ENCODE measurements around the gene BGLAP.
"Not testable (repeated sequence)": the region's sequence is repeated elsewhere in the genome, so short reads cannot be mapped to it uniquely, and the experiment has no call there.

BGLAP gene

DNA sequence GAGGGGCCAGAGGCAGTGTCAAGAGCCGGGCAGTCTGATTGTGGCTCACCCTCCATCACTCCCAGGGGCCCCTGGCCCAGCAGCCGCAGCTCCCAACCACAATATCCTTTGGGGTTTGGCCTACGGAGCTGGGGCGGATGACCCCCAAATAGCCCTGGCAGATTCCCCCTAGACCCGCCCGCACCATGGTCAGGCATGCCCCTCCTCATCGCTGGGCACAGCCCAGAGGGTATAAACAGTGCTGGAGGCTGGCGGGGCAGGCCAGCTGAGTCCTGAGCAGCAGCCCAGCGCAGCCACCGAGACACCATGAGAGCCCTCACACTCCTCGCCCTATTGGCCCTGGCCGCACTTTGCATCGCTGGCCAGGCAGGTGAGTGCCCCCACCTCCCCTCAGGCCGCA lies at the start of gene BGLAP:
BGLAP (plus strand) TSS at position 259 of the 400 bp plus-strand sequence; CDS start at position 307, 48 bp downstream.
- no peak for DNase-seq

DNA sequence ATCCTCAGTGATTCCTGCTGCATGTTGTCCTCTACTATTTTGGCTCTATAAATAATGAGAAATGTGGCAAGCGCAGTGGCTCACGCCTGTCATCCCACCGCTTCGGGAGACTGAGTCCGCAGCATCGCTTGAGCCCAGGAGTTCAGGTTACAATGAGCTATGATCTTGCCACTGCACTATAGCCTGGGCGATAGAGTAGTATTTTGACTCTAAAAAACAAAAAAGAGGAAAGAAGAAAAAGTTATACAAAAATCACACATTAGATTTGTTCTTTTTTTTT lies 48.8 kb upstream of the BGLAP start:
- no peak for DNase-seq

DNA sequence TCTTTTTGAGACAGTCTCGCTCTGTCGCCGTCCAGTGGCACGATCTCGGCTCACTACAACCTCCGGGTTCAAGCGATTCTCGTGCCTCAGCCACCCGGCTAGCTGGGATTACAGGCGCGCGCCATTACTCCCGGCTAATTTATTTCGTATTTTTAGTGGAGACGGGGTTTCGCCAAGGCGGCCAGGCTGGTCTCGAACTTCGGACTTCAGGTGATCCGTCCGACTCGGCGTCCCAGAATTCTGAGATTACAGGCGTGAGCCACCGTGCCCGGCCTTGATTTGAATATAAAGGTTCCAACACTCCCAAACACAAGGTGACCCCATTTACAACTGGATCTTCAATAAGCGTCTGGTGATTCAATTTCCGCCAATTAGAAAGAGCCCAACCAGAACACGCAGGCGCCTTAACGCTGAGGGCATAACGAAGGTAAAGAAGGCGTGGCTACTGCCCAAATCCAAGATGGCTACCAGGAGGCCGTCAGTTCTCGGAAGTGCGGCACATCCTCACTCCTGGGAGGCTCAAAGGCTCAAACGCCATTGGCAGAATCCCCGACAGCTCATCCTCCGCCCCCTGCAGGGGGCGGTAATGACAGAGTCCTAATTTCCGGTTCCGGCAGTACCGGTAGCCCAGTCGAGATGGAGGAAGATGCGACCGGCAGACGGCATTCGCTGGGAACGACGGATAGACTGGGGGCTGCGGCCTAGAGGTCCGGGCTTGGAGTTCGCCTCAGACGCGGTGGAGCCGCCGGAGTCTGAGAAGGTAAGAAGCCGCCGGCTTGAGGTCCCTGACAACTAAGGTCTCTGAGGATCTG lies 48.3 kb upstream of the BGLAP start, which contains the start of gene SLC25A44:
SLC25A44 (plus strand) TSS at position 617 of the 812 bp plus-strand sequence. CDS start 5,744 bp downstream, outside the sequence.
- peak; percentile 97 for DNase-seq

DNA sequence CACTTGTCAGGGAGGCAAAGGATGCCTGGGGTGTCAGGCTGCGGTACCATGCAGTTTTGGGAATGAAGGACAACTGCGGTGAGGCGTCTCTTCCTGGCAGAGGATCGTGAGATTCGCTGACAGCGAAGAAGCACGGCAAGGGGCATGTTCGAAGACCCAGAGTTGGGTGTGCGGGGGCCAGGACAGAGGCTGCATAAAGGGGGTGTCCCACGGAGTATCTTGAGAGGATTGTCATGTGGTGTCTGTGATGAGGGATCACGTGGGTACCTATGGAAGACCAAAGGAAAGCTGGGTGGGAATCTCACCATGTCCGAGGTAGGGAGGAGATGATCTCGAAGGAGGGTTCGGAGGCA lies 47.7 kb upstream of the BGLAP start:
- DNase-seq: no peak

DNA sequence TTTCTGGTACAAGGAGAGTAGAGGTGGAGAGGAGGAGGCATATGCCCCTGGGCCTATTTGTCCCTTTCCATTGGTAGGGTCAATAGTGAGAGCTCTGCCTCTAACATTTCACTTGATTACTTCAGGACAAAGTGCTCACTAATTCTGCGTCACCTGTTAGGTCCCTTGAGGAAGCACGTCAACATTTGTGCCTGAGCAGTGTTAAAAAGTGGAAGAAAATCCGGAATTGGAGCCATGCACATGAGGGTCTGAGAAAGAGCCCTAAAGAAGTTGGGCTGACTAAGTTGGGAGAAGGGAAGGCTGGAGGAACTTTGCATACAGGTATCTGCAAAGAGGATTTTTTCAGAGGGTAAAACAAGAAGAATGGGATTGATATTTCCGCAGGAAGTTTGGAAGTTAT lies 46.1 kb upstream of the BGLAP start:
- DNase-seq: no peak

DNA sequence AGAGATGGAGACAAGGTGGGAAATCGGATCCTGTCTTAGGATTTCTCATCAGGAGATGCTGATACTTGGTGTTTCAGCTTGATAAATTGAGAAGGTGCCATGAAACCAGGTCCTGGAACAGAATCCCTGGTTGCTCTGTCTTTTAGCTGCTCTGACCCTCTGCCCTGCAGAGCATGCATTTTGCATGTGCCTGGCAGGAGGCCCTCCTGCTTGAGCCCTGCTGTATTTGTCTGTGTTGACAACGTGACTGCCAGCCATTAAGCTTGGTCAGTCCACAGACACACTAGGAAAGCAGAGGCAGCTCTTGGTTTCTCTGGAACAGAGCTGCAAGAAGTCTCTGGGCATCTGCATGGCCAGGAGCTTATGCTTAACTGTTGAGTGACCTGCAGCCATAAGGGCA lies 45.5 kb upstream of the BGLAP start:
- DNase-seq: no peak

DNA sequence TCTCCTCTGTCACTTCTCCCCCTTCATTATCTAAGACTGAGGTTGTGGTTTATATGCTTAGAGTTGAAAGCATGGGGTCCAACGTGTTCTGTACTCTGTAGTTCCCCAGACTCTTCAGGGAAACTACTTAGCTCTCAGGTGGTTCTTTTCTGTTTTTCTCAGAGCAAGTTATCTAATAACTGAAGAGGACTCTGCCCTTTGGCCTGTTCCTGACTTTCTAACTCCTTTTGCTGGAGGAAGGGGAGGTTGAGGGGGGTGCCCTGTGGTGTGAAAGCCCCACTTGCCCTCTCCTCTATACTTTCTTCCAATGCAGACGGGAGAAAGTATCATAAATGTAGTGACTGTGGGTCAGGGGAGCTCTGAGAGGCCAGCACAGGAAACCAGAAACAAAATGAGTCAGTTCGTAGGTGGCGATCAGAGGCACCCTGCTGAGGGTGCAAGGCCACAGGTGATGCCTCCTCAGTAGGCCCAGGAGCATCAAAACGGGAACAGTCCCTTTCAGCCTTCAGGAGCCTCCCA lies 43.1 kb upstream of the BGLAP start:
- no peak for DNase-seq

DNA sequence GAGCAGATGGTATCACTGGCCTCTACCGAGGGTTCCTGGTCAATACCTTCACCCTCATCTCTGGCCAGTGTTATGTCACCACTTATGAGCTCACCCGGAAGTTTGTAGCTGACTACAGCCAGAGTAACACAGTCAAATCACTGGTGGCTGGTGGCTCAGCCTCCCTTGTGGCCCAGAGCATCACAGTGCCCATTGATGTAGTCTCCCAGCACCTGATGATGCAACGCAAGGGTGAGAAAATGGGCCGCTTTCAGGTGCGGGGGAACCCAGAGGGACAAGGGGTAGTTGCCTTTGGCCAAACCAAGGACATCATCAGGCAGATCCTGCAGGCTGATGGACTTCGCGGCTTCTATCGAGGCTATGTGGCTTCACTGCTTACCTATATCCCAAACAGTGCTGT lies 41.9 kb upstream of the BGLAP start:
- DNase-seq: no peak

DNA sequence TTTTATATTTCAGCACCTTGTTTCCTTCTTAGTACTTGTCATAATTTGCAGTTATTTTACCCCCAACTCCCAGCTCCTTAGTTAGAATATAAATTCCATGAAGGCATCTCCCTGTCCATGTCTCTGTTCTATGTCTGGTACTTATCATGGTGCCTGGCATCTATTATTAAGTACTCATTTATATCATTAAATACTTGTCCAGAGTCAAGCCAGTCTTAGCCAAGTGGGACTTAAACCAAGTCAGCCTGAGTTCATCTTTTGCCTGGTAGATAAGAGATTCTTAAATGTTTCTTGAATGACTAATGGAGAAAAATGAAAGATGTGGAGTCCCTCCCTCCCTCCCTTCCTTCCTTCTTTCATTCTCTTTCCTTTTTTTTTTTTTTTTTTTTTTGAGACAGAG lies 38.7 kb upstream of the BGLAP start:
- no peak for DNase-seq

DNA sequence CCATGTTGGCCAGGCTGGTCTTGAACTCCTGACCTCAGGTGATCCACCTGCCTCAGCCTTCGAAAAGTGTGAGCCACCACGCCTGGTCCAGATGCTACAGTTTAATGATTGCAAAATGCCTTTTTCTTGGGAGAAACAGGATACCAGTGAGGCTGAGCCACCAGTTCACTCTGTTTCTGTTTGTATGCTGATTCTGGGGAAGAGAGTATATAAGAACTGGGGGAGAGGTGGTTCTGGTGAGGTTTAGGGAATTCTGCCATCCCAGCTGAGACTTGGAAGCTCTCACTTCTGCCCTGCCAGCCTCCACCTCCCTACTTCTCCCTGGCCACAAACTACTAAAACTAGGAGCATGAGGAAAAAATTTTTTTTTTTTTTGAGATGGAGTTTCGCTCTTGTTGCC lies 37.3 kb upstream of the BGLAP start:
- no peak for DNase-seq

DNA sequence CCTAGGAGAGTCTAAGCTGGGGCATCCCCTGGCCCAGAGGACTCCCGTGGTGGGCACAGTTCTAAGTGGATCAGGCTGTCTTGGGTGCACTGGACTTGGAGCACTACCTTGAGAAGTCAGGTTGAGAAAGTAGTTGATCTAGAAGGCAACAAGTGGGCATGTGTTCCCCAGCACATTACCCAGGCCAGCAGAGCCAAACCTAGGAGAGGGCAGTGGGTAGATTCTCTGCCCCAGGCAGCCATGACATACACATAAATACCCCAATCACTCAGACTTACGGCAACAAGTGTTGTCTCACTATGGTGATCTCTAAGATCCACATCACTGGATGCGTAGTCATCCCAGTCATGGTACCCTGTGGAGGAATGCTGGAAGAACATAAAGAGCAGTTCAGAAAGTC lies 30.7 kb upstream of the BGLAP start:
- no peak for DNase-seq

DNA sequence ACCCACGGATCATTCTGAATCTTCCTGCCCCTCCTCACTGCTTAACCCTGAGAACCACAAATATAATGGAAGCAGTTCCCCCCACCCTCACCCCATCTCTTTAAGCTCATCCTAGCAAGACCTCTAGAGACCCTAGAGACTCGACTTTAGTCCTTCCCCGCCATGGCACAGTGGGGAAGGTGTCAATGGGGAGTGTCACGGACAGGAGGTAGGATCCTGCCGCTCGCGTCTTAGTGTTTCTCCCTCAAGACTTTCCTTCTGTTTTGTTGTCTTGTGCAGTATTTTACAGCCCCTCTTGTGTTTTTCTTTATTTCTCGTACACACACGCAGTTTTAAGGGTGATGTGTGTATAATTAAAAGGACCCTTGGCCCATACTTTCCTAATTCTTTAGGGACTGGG lies 29.9 kb upstream of the BGLAP start:
- DNase-seq: no peak

DNA sequence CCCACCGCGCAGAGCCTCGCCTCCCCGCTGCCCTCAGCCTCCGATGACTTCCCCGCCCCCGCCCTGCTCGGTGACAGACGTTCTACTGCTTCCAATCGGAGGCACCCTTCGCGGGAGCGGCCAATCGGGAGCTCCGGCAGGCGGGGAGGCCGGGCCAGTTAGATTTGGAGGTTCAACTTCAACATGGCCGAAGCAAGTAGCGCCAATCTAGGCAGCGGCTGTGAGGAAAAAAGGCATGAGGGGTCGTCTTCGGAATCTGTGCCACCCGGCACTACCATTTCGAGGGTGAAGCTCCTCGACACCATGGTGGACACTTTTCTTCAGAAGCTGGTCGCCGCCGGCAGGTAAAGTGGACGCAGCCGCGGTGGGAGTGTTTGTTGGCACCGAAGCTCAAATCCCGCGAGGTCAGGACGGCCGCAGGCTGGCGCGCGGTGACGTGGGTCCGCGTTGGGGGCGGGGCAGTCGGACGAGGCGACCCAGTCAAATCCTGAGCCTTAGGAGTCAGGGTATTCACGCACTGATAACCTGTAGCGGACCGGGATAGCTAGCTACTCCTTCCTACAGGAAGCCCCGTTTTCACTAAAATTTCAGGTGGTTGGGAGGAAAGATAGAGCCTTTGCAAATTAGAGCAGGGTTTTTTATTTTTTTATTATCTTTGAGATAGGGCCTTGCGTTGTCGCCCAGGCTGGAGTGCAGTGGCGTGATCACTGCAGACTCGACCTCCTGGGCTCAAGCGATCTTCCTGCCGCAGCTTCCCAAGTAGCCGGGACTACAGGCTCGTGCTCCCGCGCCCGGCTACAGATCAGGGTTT lies 28.9 kb upstream of the BGLAP start, which contains the start of gene PMF1:
PMF1 (plus strand) TSS at position 175 of the 811 bp plus-strand sequence; CDS start at position 184, 9 bp downstream.
- DNase-seq: peak; percentile 92

DNA sequence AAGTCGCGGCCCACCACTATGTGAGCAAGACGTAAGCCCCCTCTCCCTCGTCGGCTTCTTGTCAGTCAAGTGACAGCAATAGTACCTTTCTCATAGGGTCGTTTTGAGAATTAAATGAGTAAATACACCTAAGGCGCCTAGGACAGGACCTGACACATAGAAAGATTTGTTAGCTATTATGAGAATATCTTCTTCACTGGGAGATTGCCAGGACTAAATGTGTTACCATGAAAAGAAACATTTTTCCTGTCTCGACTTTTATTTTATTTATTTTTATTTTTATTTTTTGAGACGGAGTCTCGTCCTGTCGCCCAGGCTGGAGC lies 28.4 kb upstream of the BGLAP start:
- no peak for DNase-seq

DNA sequence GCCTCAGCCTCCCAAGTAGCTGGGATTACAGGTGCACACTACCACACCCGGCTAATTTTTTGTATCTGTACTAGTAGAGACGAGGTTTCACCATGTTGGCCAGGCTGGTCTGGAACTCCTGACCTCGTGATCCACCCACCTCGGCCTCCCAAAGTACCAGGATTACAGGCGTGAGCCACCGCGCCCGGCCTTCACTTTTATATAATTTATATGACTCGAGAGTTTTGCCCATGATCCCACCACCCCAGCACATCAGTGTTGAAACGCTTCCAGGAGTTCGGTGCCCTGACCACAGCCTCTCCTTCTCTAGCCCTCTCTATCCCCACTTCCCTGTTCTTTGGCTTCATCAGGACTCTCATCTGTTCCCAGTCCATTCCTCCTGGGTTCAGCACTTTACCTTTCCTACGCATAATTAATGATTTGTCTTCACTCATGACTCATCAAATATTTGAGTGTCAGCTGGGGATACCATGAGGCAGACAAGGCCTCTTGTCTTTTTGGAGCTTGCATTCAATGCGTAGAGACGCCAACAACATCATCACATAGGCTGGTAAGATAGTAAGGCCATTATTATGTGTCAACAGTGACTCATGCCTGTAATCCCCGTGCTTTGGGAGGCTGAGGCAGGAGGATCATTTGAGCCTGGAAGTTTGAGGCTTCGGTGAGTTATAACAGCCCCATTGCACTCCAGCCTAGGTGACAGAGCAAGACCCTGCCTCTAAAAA lies 27.8 kb upstream of the BGLAP start:
- DNase-seq: peak; percentile 10

DNA sequence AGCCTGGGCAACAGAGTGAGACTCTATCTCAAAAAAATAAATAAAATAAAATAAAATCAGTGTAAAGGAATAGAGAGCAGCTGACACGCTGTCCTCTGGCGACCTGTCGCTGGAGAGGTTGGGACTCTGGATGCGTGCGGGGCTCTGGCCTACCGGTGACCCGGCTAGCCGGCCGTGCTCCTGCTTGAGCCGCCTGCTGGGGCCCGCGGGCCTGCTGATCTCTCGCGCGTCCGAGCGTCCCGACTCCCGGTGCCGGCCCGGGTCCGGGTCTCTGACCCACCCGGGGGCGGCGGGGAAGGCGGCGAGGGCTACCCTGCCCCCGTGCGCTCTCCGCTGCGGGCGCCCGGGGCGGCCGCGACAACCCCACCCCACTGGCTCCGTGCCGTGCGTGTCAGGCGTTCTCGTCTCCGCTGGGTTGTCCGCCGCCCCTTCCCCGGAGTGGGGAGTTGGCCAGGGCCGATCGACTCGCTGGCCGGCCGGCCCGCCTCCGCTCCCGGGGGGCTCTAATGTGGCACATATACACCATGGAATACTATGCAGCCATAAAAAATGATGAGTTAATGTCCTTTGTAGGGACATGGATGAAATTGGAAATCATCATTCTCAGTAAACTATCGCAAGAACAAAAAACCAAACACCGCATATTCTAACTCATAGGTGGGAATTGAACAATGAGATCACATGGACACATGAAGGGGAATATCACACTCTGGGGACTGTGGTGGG lies 25.5 kb upstream of the BGLAP start:
- DNase-seq: not testable (repeated sequence)

DNA sequence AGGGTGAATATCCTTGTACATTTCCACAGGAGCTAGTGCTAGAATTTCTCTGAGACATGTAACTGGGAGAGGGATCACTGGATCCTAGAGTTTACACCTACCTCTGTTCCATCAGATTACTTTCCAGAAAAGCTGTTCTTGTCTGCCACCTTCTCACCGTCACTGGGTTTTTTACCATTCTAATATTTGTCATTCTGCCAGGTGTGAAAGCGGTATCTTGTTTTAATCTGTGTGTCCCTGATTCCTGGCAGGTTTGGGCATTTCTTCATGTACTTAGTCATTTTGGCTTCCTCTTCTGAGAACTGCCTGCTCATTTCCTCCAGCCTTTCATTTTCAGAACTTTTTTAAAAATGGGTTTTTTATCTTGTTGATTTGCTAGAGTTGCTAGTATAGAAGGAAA lies 24.1 kb upstream of the BGLAP start:
- DNase-seq: no peak

DNA sequence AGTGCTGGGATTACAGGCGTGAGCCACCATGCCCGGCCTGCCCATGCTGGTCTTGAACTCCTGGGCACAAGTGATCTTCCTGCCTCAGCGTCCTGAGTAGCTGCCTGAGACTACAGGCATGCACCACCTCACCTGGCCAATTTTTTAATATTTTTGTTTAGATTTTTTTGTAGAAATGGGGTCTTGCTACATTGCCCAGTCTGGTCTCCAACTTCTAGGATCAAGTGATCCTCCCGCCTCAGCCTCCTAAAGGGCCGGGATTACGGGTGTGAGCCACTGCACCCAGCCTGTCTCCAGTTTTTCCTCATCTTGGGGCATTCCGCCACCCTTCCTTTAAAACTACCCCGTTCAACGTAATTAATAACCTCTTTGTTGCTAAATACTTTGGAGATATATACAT lies 21.8 kb upstream of the BGLAP start:
- DNase-seq: no peak

DNA sequence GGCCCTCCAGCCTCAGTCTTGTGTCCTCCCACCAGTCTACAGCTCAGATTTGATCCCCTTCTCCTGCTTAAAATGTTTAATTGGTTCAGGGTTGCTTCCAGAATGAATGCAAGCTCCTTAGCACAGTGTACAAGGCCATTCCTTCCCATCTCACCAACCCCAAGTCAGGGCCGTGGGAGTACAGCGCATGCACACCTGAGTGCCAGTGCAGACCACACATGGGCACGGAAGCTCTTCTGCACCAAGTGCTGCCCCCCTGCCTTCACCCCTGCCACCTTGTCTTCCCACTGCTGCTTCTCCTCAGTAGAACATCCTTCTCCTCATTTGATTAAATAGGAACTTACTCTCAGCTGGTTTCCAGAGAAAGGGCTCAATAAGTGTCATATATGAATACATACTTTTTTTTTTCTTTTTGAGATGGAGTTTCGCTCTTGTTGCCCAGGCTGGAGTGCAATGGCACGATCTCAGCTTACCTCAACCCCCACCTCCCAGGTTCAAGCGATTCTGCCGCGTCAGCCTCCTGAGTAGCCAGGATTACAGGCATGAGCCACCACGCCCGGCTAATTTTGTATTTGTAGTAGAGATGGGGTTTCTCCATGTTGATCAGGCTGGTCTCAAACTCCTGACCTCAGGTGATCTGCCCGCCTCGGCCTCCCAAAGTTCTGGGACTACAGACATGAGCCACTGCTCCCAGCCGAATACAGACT lies 19.8 kb upstream of the BGLAP start:
- DNase-seq: no peak

DNA sequence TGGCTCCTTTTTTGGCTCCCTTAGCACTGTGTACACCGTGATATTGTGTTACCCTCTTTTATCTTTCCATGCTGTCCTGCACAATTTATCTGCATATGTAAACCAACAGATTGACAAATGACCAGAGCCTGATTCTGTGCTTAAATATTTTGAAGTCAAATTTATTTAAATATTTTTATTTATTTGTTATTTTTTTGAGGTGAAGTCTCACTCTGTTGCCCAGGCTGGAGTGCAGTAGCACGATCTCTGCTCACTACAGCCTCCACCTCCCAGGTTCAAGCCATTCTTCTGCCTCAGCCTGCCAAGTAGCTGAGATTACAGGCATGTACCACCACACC lies 16.3 kb upstream of the BGLAP start:
- DNase-seq: no peak

DNA sequence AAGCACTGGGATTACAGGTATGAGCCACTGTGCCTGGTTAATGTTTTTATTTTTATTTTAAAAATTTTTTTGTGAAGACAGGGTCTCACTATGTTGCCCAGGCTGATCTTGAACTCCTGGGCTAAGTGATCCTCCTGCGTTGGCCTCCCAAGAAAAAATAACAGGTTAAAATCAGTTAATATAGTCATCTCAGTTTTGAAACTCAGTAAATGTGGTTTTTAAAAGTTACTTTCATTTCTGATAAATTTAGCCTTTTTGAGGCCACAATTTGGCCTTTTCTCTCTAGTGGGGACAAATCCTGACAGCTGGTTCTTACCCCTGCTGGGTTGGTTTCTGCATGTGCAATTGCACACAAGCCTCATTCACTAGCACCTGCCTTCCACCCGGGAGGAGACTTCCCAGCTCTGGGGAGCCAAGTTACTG lies 15.9 kb upstream of the BGLAP start:
- no peak for DNase-seq

DNA sequence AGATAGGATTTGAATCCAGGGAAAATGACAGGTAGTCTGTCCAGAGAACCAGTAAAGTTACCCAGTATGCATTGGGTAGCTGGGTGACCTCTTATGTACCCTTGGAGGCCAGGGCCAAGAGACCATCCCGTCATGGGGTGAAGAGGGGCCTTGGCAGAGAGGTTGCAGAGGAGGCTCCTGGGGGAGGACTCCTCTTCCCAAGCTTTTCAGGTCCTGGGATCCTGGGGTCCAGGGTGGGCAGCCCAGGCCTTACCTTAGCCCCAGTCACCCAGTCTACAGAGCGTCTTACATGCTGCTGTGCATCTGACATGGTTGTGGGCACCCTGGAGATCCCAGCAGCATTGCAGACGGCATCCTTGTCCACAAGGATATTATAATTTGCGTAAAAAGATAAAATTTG lies 15.2 kb upstream of the BGLAP start:
- no peak for DNase-seq
